CD4-positive, alpha-beta T cell treated with Interleukin-17A for 1 hour (primary cell): ENCODE results near the gene RPL19.
A peak's percentile ranks its signal among the peaks of the same experiment; 100 is the strongest.
"Not testable (repeated sequence)": the region's sequence is repeated elsewhere in the genome, so short reads cannot be mapped to it uniquely, and the experiment has no call there.

Source experiments
- DNase-seq: peaks from one replicate; pipeline ENCODE4 v3.0.0-alpha.2; 2020

The RPL19 gene

DNA sequence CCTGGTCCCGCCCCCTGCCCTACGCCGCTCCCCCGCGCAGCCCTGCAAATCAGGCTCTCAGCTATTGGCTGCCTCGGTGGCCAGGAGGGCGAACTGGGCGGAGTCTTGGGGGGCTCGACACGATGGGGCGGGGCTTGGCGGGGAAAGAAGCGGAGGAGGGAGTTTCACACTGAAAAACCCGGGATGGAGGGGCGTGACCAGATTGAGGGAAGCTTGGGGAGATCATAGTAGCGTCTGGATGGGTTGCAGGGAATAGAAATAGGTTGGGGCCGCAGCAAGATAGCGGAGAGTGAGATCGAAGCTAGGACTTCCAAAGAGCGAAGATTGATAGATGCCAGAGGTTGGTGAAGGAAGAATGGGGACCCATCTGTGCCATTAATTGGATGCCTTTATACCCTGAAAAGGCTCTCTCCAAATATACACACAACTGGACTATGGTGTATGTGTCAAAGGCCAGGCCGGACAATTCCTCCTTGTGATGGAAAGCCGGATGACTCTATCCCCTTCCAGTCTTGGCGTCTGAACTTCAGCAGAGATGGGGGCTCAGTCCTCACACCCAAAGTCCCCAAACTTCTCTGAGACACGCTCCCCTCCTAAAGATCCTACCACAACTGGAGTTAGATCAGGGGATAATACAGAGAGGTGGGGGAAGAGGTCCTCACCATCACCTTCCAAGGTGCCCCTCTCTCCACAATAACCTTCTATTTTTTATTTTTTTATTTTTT lies 26.0 kb downstream of the RPL19 start:
- peak; percentile 59 for DNase-seq

DNA sequence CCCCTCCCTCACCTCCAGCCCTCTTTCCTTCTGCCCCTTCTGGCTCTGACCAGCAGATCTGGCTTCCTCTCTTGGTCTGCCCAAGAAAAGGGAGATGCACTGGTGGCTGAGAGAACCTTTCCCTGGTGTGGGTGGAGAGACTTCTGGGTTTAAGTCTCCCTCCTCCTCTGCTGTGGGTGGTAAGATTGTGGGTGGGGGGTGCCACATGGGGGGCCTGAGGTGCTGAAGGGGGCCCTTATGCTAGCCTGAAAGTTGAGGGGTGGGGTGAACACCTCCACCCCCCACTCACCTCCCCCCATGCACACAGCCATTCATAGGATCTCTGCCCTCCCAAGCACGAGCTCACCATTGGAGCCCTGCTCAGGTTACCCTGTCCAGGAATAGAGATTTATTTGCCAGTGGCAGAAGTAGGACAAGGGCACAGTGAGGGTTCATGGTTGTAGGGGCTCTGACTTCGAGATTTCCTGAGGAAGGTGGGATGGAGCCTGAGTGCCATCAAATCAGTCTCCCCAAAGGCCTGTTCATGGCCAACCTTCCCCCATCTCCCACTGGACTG lies 27.4 kb downstream of the RPL19 start:
- DNase-seq, result no peak

DNA sequence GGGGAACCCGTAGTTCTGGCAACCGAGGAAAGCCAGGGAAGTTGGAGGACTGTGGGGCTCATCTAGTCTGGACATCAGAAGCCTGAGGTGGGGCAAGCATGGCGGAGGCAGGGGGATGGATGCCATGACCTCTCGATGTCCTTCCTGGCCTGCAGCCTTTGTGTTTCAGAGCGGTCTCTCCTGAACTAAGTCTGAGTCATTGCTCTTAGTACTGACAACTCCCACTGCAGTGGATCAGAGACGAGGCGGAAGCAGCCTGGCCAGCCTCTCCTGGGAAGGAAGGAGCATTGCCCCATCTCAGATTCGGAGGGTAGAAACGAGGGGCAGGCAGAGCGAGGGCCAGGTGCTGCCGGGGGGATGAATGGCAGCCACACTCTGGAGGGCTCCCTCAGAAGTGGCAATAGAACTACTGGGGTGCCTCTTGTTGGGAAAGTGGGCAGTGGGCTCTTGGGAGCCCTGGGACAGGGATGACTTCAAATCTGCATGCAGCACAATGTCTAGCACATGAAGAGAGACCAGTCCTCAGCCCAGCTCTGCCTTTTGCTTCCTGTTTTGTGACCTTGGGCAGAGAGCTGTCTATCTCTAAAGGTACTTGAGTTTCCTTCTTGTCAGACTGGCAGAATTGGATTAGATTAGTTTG lies 29.3 kb downstream of the RPL19 start:
- no peak for DNase-seq

DNA sequence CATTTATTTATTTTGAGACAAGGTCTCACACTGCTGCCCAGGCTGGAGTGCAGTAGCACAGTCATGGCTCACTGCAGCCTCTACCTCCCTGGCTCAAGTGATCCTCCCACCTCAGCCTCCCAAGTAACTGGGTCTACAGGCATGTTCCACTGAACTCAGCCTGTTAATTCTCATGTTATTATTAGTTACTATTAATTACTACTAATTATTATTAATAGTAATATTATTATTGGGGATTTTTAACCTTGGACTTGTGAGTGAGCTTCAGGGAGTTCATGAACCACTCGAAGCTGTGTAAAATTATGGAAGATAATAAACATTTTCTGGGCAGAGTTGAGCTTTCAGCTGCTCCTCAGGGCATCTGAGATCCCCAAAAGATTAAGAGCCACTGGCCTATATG lies 30.3 kb downstream of the RPL19 start:
- no peak for DNase-seq

DNA sequence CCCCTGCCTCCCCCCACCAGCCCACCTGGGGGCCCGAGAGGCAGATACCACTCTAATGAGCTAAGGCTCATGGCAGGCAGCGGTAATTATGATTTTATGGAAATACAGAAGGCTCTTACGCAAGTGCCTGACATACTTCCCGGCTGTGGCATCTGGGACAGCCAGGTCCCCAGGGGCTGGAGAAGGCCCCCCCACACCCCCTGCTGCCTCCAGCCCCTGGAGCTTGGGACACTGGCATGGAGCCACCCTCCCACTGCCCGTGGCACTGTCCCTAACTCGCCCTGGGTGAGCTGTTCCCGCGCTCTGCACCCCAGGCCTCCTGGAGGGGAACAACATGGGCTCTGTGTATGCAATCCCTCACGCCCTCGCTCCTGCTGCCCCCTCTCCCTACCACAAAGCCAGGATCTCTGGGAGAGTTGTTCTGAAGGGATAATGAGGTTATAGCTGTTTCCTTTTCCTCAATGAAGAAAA lies 31.0 kb downstream of the RPL19 start:
- no peak for DNase-seq

DNA sequence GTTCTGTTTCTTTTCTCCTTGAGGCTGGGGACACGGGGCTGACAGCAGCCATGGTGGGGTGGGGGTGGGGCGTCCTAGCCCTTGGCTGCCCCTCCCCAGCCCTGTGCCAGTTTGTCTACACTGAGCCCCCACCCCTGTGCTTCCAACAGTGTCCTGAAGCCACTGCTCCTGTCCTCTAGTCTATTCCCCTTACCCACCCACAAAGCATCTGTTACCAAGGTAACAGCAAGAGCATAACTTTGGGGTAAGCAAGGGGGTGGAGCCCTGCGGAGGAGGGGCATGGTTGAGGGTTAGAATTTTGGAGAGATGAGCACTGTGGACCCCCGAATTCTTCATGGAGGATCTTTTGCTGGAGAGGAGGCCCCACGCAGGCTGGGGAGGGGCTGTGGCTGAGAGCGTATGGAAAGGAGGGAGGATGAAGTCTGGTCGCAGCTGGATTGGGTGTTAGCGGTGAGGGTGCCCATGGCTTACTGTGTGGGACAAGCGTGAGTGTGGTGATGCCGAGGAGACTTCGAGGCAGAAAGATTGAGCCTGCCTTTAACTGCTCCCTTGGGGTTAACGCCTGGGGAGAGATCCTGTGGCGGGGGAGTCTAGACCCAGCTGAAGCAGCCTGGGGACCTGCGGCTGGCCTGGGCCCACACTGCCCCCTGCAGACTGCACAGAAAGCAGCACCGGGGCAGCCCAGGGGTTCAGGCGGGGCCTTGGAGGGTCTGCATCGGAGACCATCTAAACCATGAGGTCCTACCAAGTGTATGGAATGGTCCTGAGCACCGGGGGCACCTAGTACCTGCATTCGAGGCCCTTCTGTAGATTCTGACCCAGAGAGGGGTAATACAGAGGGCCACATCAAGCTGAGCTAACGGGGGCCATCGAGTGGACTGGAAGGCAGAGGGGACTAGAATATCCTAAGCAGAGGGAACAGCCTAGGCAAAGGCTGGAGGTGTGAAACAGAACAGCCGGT lies 31.8 kb downstream of the RPL19 start:
- peak; percentile 74 for DNase-seq

DNA sequence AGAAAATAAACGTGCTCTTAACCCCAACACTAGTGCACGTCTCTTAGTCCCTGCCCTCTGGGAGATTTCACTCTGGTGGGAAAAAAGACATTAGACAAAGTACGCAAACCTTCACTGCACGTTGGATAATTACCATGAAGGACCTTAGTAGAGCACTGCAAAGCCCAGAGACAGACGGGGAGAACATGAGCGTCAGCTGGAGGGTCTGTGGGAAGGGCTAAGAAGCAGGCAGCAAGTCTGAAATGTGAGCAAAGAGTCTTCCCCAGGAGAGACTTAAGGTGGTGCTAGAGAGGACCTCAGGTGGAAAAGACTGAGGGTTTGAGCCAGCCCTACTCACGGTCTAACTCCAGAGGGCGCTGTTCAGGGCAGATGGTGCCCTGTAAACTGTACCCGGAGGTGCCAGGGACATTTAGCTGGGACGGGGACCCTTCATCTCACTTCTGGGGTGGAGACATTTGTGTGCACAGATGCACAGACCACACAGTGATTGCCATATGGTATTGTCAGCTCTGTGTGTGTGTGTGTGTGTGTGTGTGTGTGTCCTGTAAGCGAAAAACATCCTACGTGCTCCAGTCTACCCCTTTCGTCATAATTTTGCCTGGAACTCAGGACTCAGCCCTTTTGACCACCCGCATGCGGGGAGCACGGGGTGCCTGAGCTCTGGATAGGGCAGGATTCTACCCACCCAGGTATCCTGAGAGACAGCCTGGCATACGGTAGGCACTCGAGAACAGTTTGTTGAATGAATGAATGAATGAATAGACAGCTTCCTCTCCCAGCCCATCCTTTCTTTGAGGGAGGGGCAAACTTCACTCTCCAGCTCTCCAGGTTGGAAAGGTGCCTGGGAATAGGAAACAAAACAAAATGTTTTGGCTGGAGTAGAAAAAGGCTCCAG lies 35.7 kb downstream of the RPL19 start:
- DNase-seq, result peak; percentile 77

DNA sequence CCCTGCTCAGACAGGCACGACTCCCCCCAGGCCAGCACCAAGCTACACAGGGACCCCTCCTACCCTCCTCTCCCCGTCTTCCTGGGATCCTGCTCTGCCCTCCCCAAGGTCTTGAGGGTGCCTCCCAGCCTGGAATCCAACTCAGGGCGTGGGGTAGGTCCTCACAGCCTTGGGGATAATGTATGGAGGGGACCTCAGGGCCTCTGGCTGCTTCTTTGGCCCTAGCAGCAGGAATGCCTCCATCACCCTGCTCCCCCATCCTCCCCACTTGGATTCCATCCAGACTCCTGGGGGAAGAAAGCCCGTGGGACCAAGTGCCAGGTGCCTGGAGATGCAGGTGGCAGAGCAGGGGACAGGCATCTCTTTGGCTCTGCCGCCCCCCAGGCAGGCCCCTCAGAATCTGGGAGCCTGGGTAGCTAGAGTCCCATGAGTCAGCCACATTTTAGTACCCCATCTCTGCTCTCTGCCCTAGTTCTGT lies 36.4 kb downstream of the RPL19 start:
- DNase-seq, result no peak

DNA sequence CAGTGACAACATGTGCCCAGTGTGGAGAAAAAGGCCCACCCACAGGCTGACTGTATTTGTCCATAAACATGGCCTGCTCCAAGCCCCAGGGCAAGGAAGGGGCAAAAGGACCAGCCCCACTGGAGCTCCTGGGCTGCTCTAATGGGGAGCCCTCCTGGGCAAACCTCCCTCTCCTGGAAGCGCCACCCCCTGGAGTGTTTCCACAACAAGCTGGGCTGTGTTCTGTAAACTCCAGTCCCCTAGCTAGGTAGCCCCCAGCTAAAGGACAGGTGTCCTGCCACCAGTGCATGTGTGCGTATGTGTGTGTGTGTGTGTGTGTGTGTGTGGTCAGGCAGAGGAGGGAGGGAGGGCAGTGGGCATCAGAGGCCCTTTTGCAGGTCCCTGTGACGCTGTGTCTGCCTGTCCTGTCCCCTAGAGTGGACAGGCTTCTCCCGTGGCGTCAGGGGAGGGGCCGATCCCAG lies 36.9 kb downstream of the RPL19 start:
- DNase-seq, result no peak

DNA sequence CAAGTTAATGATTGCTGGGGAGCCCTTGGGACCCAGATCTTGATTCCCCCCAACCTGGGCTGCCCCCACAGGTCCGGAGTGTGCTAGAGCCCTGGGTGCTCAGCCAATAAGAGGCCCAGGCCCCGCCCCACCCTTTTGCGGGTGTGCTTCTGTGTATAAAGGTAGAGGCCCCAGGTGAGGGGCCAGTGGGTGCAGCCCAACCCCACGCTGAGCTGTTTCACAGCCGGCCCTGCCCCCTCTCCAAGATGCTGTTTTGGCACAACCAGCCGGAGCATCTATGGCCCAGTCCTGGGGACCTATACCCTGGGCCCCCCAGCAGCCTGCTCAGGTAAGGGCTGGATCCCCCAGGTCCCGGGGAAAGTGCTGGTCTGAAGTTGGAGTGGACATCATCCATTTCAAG lies 37.5 kb downstream of the RPL19 start:
- no peak for DNase-seq

DNA sequence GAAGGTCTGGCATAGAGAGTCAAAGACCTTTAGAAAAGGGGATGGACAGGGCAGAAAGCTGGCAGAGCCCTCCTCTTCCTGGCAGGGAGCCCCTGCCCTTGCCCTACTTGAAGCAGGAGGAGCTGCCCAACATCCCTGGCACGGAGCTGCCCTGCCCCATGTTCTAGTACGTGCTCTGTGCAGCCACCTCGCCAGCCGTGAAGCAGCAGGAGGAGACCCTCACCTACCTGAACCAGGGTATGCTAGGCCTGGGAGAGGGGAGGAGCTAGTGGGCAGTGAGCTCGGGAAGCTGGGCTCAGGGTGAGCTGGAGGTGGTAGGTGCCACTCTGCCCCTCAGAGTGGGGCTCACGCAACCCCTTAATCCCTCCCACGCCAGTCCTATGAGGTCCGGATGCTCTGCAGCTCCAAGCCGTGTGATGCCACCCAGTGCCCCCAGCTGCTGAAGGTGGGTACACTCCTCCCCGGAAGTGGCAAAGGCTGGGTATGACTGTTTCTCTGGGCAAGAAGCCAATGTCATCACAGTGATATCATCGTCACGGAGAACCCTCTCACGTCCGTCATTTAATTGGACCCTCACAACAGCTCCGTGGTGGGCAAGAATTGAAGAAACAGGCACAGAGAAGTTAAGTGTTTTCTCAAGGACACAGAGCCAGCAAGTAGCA lies 38.4 kb downstream of the RPL19 start:
- peak; percentile 92 for DNase-seq

DNA sequence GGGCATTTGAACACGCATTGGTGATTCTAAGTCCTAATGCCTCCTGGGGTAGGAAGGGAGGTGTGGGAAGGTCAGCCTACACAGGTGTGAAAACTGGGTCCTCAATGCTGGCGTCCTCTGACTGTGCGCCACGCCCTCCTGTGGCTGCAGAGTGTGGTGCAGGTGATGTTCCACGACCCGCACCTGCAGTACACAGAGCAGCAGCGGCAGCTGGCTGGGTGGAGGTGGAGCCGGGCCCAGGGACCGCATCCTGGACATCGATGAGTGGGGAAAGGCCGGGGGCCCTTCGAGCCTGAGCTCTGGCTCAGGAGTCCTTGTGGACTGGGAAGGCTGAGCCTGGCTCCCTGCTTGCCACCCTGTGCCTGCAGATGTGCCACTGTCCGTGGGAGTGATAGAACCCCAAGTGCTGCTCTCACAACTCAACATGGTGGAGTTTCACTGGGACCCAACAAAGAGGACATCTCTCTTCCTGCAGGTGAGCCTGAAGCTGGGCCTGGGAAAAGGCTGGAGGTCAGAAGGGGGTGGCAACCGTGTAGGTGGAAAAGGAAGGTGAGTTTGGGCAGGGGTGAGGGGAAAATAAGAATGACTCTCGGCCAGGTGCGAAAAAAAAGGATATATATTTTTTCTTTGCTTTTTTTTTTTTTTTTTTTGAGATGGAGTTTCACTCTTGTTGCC lies 39.7 kb downstream of the RPL19 start:
- DNase-seq, result peak; percentile 80

DNA sequence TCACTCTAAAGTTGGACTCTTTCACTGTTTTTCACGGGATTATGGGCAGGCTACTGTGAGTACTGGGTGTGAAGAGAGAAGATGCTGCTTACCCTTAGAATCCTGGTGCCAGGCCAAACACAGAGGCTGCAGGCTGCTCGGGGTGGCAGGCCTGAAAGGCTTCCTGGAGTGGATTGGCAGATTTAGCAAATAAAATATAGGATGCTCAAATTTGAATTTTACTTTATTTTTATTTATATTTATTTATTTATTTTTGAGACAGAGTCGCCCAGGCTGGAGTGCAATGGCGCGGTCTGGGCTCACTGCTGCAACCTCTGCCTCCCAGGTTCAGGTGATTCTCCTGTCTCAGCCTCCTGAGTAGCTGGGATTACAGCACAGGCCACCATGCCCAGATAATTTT lies 40.5 kb downstream of the RPL19 start:
- DNase-seq, result no peak

DNA sequence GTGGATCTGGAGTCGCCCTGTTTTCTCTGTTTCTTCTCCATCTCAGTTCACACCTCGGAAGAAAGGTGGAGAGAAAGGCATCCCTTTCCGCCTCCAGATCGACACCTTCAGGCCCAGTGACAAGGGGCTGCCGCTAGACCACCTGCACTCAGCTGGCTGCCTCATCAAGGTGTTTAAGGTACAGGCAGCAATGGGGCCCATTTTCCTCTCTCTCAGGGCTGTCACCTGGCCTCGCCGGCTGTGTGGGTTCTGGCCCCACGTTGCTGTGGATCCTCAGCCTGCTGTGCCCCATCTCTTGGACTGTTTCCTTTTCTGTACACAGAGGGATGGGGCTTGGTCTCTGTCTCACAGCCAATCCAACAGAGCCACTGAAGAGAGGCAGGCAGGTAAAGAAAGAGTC lies 43.1 kb downstream of the RPL19 start:
- no peak for DNase-seq

DNA sequence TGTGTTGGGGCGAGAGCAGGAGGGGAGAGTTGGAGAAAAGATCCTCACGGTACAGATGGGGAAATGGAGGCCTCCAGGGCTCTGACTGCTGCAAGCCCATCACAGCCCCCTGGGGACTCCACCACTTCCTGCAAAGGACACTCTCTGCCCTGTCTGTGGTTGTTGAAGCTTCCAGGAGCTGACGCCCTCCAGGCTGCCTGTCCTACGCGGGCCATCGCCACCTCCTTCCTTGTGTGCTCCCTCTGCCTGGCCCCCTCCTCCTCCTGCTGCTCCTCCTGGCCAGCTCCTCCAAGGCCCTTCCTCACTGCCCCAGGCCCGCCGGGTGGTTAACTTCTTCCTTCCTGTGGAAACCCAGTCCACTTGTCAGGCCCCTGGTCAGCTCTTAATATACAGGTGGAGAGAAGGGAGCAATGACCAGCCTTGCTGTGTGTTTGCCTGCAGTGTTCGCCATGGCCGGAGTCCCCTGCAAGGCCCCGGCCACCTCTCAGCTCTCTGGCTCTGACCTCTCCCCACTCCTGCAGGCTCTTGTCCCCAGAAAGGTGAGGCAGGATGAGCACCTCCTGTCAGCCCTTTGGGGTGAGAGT lies 44.0 kb downstream of the RPL19 start:
- DNase-seq, result no peak

DNA sequence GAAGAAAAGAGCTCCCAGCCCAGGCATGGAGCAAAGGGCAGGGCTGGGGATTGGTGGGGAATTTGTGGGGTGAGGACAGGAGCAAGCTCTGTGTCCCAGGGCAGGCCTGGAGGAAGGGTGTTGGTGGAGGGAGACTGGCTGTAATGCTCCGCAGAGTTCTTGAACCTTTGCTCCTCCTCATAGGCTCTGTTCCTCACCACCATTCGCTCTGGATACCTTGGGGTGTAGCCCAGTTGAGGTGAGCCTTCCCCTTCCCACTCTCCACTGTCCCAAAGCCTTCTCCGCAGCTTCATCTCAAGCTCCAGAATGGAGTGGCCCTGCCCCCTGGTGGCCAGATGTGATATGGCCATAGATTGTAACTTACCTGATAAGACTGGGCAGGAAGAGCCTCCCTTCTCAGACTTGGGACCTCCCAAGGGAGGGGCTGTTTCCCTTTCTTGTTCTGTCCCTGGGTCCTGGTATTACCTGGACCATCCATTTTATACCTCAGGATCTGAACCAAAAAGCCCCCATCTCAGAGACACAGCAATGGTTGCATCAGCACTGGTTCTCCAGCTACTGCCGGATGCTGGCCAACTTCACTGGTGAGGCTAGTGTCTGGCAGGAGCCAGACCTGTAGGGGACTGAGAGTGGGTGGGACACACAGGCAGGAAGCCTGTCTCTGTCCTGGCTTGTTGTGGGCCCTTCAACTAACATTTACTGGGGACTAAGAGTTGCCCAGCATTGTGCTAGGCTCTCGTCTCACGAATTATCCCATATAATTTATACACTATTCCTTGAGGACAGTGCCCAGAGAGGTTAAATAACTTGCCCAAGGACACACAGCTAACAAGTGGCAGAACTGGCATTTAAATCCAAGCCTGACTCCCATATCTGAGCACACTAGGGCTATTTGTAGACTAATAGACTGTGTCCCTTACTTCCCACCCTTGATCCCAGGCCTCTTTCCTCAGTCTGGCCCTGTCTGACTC lies 44.8 kb downstream of the RPL19 start:
- peak; percentile 87 for DNase-seq

DNA sequence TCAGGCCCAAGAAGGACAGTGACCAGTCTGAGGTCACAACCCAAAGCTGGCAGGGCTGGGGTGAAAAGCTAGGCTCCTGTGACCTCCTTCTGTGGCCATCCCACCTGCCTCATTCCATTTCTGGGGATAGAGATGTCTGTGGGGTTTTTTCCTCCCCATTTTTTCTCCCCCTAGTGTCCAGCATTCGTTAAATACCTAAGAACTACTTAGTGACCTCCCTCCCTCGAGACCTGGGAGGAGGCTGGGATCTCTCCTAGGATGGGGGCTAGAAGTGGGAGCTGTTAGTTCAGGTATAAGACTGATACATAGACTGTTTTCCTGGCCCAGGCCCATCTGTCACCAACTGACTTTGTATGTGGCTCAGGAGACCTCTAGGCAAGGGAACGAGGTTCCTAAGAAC lies 46.2 kb downstream of the RPL19 start:
- no peak for DNase-seq

DNA sequence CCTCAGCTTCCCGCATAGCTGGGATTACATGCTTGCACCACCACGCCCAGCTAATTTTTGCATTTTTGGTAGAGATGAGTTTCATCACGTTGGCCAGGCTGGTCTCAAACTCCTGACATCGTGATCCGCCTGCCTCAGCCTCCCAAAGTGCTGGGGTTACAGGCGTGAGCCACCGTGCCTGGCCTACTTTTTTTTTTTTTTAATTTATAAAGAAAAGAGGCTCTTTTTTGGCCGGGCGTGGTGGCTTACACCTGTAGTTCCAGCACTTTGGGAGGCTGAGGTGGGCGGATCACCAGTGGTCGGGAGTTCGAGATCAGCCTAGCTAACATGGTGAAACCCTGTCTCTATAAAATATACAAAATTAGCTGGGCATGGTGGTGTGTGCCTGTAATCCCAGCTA lies 50.0 kb downstream of the RPL19 start:
- DNase-seq, result not testable (repeated sequence)

DNA sequence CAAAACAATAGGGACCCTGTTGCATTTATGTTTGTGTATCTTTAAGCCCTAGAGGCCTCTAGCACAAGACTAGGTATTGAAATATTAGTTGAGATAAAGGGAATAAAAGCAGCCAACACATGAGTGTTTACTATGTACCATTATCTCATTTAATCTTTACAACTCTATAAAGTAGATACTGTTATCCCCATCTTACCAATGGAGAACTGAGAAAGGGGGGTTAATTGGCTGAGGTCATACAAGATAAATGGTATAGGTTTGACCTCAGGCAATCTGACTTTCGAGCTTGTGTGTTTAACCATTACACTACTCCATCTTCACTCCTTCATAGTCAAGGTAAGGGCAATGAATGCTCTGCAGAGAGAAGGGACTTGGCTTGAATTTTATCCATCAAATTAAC lies 51.9 kb downstream of the RPL19 start:
- DNase-seq, result no peak
